ENCODE data around the gene MRPL40.
"Not testable (repeated sequence)": the region's sequence is repeated elsewhere in the genome, so short reads cannot be mapped to it uniquely, and the experiment has no call there.

GRCh38 chr22:19445279-19445982 lies 13.1 kb downstream of the MRPL40 start:
- TF ChIP-seq CTCF, POLR2AphosphoS5 (IDR thresholded peaks at IDR 0.05): not testable (repeated sequence)

Data from prostate gland (tissue), 2 donors.